Stomach (tissue), 4 donors: Measurements from ENCODE around the gene CAPZA1.

ENCODE experiments used
- POLR2AphosphoS5 ChIP-seq, 3 donors: sonication (generic); formaldehyde crosslinking; IDR thresholded peaks; one replicate each; pipeline ENCODE4 v1.6.1; 2016; ENCODE audit warnings: antibody characterized with exemption in 3 of 3
- TF ChIP-seq, protein P1 (sequence below), 7 experiments: fragments of 450-650 bp in 4 of 7; fragments of 200-600 bp in 3 of 7; sonication (generic) in 3 of 7; IDR thresholded peaks; one replicate each; pipeline ENCODE4 v1.5.1; 2016 to 2019; ENCODE audit warnings: antibody characterized with exemption in 7 of 7, control low read depth in 2 of 7, mild to moderate bottlenecking in 1 of 7

GRCh38 chr1:112712701-112713128 is 93.1 kb downstream of the CAPZA1 start:
- TF ChIP-seq, protein P1, sequence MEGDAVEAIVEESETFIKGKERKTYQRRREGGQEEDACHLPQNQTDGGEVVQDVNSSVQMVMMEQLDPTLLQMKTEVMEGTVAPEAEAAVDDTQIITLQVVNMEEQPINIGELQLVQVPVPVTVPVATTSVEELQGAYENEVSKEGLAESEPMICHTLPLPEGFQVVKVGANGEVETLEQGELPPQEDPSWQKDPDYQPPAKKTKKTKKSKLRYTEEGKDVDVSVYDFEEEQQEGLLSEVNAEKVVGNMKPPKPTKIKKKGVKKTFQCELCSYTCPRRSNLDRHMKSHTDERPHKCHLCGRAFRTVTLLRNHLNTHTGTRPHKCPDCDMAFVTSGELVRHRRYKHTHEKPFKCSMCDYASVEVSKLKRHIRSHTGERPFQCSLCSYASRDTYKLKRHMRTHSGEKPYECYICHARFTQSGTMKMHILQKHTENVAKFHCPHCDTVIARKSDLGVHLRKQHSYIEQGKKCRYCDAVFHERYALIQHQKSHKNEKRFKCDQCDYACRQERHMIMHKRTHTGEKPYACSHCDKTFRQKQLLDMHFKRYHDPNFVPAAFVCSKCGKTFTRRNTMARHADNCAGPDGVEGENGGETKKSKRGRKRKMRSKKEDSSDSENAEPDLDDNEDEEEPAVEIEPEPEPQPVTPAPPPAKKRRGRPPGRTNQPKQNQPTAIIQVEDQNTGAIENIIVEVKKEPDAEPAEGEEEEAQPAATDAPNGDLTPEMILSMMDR (IDR thresholded peaks at IDR 0.05) = no peak
- TF ChIP-seq POLR2AphosphoS5 (IDR thresholded peaks at IDR 0.05) = no peak
